KOPT-K1 (cell line): ENCODE measurements around the gene GTF3C5.
"Not testable (repeated sequence)": the region's sequence is repeated elsewhere in the genome, so short reads cannot be mapped to it uniquely, and the experiment has no call there.

ENCODE experiments used
- H3K27ac ChIP-seq: fragments of 200-600 bp; sonication (generic); 2 replicates; pipeline ENCODE4 v1.5.1; 2016; ENCODE audit warnings: antibody characterized with exemption, mild to moderate bottlenecking, low read depth, low read length; ENCODE audit not compliant: poor library complexity, severe bottlenecking
- H3K36me3 ChIP-seq: fragments of 200-600 bp; sonication (generic); 2 replicates; pipeline ENCODE4 v1.5.1; 2017; ENCODE audit warnings: antibody characterized with exemption, mild to moderate bottlenecking, low read length, moderate library complexity; ENCODE audit not compliant: insufficient read depth
- H3K9me3 ChIP-seq: fragments of 200-600 bp; sonication (generic); 2 replicates; pipeline ENCODE4 v1.5.1; 2017; ENCODE audit warnings: antibody characterized with exemption, low read length, mild to moderate bottlenecking; ENCODE audit not compliant: insufficient read depth, poor library complexity, severe bottlenecking

Gene GTF3C5

GRCh38 chr9:133030317-133031129 is at the start of gene GTF3C5:
GTF3C5 (plus strand) TSS chr9:133030997; CDS start chr9:133031012, 15 bp downstream.
- peak within 1 kb of the TSS; percentile 95 for H3K27ac ChIP-seq
- H3K9me3 ChIP-seq: no peaks in the 10 kb centered on the region
- peaks cover 33% of the 10 kb centered on the region for H3K36me3 ChIP-seq

- Histone ChIP-seq H3K36me3 (no peaks in the 10 kb centered on the region), H3K27ac (no peak overlapping the region), H3K9me3 (no peaks in the 10 kb centered on the region)
Observed at GRCh38 chr9:132982458-132982857, 48.3 kb upstream of the GTF3C5 start.

- Histone ChIP-seq H3K36me3 (no peaks in the 10 kb centered on the region), H3K27ac (no peak overlapping the region), H3K9me3 (no peaks in the 10 kb centered on the region)
Observed at GRCh38 chr9:132983491-132984201, 47.2 kb upstream of the GTF3C5 start.

- H3K27ac ChIP-seq: peak overlapping the region; percentile 9
- no peaks in the 10 kb centered on the region for H3K9me3 ChIP-seq
- H3K36me3 ChIP-seq: no peaks in the 10 kb centered on the region
Observed at GRCh38 chr9:132984202-132985070, 46.4 kb upstream of the GTF3C5 start.

- H3K36me3 ChIP-seq: no peaks in the 10 kb centered on the region
- no peak overlapping the region for H3K27ac ChIP-seq
- H3K9me3 ChIP-seq: no peaks in the 10 kb centered on the region
Observed at GRCh38 chr9:132985071-132985350, 45.8 kb upstream of the GTF3C5 start.

GRCh38 chr9:132985489-132985888 is 45.3 kb upstream of the GTF3C5 start:
- no peaks in the 10 kb centered on the region for H3K9me3 ChIP-seq
- no peak overlapping the region for H3K27ac ChIP-seq
- H3K36me3 ChIP-seq: no peaks in the 10 kb centered on the region

- Histone ChIP-seq H3K36me3 (no peaks in the 10 kb centered on the region), H3K27ac (no peak overlapping the region)
Observed at GRCh38 chr9:132986114-132986513, 44.7 kb upstream of the GTF3C5 start.

GRCh38 chr9:132986640-132987620 is 43.9 kb upstream of the GTF3C5 start:
- H3K36me3 ChIP-seq: no peaks in the 10 kb centered on the region
- no peaks in the 10 kb centered on the region for H3K9me3 ChIP-seq
- H3K27ac ChIP-seq: no peak overlapping the region

More at GRCh38 chr9:132986114-132986513, 44.7 kb upstream of the GTF3C5 start:
- H3K9me3 ChIP-seq: no peaks in the 10 kb centered on the region

- Histone ChIP-seq H3K27ac (no peak overlapping the region), H3K9me3 (no peaks in the 10 kb centered on the region), H3K36me3 (no peaks in the 10 kb centered on the region)
Observed at GRCh38 chr9:132988244-132989013, 42.4 kb upstream of the GTF3C5 start.

GRCh38 chr9:132989014-132989310 is 41.8 kb upstream of the GTF3C5 start:
- Histone ChIP-seq H3K9me3 (no peaks in the 10 kb centered on the region), H3K27ac (no peak overlapping the region), H3K36me3 (no peaks in the 10 kb centered on the region)

- Histone ChIP-seq H3K9me3 (no peaks in the 10 kb centered on the region), H3K36me3 (no peaks in the 10 kb centered on the region), H3K27ac (no peak overlapping the region)
Observed at GRCh38 chr9:132989414-132989996, 41.3 kb upstream of the GTF3C5 start.

GRCh38 chr9:132989998-132990557 is 40.7 kb upstream of the GTF3C5 start:
- H3K36me3 ChIP-seq, H3K27ac ChIP-seq: not testable (repeated sequence)

GRCh38 chr9:132990781-132991180 is 40.0 kb upstream of the GTF3C5 start:
- Histone ChIP-seq H3K36me3 (no peaks in the 10 kb centered on the region), H3K9me3 (no peaks in the 10 kb centered on the region), H3K27ac (no peak overlapping the region)

More at GRCh38 chr9:132989998-132990557, 40.7 kb upstream of the GTF3C5 start:
- not testable (repeated sequence) for H3K9me3 ChIP-seq
